ENCODE results near the gene CXCR4.
A peak's percentile ranks its signal among the peaks of the same experiment; 100 is the strongest.

The CXCR4 gene

DNA sequence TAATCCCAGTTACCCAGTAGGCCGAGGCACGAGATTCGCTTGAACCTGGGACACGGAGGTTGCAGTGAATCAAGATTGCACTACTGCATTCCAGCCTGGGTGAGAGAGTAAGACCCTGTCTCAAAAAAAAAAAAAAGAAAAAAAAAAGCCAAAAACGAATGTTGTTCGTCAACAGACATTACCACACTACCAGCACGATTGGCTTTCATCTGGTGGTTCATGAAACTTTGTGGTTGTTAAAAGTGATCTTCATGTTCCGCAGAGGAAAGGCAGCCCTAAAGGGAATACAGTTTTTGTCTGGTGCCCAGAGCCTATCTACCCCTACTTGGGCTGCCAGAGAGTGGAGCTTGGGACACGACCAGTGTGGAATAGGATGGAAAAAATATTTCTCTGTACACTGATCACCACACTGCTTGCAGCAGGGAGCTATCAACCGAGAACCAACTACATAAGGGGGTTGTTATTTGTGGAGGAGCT lies 13.6 kb upstream of the CXCR4 start:
- DNase-seq: no peak

DNA sequence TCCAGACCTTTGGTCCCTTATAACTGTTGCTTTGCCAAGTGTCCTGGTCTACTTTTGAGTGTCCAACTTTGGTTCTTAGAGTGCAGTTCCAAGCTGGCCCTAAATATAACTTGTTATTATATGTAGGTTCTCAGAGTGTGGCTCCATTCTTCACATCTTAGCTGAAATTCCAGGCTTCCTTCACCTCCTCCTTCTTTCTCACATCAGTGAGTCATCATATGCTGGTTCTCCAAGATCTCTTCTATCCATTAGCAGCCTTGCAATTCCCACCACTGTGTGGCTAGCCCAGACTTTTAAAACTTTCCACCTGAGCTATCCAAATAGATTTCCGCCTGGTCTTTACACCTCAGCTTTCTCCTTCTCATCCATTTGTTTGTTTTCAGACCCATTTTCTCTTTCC lies 12.6 kb upstream of the CXCR4 start:
- no peak for DNase-seq

DNA sequence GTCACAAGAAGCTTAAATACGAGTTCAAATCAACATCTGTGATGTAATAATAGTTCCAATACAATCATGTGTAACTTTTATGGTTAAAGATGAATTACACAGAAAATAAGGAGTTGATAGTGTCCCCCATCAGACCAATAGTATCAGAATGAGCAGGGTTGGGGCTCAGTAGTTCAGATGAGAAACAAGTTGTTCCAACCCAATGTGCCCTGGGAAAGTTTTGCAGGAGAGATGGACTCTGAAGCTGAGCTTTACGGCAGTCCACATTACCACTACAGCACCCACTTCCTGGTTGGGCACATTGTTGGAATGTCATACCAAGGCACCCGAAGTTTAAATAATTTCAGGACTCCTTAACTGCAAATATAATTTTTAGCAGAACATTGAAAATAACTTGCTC lies 12.1 kb upstream of the CXCR4 start:
- no peak for DNase-seq

DNA sequence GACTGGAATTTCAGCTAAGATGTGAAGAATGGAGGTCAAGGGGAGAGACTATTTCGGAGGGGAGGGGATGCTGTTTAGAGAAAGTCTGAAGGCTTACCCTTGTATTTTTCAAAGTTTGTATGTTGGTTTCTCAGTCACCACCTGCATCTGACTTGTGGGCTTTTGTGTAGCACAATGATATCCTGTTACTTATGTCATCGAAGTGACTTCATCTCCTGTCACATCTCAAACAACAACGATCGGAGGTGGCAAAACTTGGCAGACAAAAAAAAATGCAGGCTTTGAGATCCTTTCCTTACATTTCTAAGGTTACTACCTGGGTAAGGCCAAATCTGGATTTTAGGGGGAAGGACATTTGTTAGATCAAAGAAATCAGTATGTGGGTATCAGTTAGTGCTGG lies 11.7 kb upstream of the CXCR4 start:
- no peak for DNase-seq

DNA sequence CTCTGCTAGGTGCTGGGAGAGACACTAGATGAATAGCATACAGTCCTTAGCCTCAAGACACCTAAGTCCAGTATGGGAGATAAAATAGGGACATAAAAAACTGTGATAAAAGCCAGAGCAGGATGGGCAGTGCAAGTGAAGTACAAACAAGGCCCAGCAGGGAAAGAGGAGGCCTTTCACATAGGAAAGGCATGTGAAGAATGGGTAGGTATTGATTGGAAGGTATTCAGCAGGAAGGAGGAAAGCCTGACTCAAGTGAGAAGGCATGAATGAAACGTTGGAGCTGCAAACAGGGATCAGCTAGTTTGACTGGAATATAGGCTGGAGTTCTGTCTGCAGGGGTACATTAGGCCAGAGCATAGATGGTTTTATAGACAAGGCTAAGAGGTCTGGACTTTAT lies 11.0 kb upstream of the CXCR4 start:
- no peak for DNase-seq

DNA sequence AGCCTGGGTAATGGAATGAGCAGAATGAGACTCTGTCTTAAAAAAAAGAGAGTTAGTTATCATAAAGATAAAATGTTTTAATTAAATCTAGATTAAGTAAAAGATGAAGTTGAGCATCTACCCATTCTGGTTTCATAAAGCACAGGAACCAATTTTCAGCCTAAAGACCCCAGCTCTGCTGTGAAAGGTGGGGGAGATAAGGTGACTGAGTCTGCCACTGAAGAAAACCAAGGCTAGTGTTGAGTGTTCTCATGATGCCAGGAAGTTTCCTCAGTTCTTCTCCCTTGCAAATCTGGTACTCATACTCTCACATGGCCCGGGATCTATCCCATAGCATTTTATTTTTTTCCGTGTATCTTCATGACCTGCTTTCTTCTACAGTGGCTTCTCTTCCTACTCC lies 10.4 kb upstream of the CXCR4 start:
- DNase-seq: no peak

DNA sequence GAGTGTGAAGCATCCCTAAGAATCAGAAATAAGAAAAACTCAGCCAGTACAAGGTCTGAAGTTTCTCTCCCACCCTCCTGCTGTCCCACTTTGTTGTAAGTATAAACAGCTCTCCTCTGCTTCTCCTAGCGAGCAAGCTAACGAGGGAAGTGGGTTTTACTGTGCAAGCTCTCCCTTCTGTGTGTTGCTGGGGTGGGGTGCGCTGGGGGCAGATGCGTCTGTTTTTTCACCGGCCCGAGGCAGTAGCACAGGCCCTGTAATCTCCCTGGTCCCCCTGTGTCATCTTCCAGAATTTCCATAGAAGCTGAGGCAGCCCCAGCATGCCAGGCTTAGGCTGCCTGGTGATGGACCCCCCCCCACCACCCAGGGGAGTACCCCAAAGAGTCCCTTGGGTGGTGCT lies 9.4 kb upstream of the CXCR4 start:
- no peak for DNase-seq

DNA sequence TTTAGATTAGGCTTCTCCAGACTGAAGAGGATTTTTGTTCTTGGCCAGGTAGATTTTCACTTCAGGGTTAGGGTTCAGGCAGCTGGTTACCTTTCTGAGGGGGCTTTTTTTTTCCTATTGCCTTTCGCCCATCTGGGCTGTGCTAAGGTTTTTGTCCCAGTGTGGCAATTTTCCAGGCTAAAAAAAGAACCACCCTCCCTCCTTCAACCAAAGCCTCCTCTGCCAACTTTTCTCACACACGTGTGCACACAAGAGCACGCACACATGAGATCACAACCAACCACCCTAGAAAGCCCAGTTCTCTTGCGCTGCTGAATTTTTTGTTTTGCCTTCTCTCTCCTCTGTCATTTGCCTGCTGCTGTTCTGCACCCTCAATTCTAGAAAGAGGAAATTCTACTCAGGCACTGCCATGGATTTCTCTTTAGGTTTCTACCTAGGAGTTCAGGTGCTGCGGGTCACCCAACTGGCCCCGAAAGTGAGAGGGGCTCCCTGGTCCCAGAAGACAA lies 8.5 kb upstream of the CXCR4 start:
- DNase-seq: no peak

DNA sequence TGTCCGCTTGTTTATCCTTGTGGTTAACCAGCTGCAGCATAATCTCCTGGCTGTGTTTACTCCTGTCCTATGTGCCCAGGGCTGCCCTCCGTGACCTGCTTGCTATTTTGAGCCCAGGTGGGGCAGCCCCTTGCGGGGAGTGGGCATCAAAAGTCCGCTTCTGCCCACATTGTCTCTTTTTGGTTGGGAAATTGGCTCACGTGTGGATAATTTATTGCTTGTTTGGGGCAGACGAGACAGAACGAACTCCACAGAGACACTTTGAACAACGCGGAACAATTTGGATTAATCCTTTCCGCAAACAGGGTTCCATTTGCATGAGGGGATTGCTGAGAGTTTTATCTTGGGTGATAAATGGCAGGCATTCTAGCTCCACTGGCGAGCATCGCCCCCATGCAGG lies 8.1 kb upstream of the CXCR4 start:
- DNase-seq: no peak

DNA sequence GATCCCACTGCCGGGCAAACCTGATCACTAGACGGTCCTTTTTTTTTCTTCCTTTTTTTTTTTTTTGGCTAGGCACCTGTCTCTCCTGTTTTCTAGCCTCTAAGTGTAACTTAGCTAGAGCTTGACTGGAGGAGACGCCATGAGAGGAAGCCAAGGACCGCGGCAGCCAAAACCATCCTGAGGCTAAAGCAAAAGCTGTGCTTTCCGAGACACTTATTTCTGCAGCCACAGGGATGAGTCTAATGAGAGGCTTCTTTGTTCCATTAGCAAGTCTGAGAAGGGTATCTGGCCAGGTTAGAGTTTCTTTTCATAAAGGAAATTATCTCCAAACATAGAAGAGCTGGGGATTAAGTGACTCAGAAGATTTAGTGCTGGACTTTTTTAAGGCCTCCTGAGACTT lies 7.3 kb upstream of the CXCR4 start:
- DNase-seq: no peak

DNA sequence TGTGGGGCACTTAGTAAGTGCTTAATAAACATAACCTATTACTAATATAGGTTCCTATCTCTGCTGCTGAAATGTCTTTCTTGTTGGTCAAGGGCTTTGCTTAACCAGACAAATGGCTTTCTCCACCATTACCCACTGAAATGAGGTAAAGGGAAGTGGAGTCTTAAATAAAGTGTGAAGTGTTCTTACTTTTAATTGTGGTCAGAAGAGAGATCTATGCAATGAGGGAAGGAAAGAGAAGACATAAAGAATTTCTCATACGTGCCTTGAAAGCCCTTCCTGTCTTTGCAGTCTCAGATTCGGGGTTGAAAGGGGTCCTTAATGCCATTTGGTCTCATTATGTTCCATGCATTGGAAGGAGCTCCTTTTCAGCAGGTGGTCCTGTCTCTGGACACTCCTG lies 6.9 kb upstream of the CXCR4 start:
- DNase-seq: no peak

DNA sequence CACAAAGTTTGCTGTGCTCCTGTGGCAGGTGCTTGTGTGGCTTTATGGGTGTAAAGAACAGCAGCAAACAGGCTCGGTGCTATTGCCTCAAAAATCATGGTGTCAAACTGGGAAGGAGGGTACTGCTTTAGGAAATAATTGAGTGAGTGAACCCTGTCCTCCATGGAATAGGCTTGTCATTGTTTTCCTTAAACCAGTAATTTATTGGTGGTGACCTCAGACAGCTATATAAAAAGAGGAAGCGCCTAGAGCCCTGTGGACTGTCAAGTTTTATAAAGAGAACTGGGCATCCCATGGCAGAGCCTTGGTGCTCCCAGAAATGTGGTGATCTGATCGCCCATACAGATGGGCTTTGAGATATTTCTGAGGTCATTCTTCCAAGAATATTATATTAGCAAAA lies 4.7 kb upstream of the CXCR4 start:
- no peak for DNase-seq

DNA sequence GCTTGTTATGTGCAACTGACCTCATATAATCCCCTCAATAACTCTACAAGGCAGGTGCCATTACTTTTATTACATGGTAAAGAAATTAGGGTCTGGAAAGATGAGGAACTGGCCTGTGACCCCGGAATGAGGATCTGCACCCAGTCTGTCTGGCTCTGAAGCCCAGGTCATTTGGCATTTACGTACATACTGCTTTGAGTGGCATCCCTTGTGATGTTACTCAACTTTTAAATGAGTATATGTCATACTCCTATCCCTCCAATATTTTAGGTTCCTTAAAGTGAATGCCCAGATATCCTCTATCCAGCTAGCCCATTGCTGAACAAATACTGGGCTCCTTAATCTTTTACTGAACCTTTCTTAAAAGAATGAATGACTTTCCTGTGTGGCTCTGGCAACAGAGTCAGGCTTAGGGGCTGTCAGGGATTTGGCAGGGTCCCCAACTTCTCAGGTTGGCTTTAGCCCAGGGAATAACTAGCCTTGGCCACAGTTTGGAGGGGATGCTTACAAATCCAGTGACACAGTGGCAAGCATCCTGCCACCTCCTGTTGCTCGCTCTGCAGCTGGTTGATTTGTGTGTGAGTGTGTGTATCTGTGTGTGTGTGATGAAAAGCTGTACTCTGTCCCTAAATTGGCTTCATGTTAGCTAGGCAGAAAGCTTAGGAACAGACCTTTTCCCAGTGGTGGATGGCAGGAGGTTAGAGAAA lies 3.4 kb upstream of the CXCR4 start:
- no peak for DNase-seq

DNA sequence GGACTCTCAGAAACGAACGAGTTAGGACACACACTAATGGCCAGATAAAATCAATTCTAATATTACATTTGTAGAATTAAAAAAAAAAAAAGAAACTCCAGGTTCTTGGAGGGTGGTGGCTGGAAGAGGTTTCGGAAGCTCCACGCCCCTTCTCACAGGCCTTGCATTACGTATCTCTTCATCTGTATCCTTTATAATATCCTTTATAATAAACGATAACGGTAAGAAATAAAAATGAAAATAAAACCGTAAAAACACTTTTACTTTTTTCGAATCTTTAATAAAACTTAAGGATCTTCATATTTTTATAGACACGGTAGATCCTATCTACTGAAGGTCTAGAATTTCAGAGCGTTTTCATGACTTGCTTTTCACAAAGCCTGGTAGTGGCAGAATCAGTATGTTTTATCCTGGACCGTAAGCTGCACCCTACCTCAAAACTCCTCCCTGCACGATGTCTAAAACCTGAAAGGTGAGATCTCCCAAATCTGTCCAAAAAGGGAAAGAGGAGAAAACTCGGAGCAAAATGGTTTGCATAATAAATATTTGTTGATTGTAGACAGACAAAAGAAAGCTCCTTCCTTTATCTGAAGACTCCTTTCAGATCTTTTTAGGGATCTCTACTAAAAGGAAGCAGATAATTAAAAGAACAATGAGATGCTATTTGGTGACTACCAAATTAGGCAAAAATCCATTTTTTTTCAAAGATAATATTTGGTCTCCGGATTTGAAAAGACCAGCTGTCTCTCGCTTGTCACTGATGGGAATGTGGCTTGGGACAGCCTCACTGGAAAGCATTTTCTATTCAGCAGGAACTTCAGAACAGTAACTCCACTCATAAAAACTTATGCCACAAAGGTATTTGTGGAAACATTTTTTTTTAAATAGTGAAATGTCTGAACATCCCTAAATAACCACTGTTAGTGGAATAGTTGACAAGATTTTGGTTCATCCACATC lies 2.0 kb upstream of the CXCR4 start:
- no peak for DNase-seq

DNA sequence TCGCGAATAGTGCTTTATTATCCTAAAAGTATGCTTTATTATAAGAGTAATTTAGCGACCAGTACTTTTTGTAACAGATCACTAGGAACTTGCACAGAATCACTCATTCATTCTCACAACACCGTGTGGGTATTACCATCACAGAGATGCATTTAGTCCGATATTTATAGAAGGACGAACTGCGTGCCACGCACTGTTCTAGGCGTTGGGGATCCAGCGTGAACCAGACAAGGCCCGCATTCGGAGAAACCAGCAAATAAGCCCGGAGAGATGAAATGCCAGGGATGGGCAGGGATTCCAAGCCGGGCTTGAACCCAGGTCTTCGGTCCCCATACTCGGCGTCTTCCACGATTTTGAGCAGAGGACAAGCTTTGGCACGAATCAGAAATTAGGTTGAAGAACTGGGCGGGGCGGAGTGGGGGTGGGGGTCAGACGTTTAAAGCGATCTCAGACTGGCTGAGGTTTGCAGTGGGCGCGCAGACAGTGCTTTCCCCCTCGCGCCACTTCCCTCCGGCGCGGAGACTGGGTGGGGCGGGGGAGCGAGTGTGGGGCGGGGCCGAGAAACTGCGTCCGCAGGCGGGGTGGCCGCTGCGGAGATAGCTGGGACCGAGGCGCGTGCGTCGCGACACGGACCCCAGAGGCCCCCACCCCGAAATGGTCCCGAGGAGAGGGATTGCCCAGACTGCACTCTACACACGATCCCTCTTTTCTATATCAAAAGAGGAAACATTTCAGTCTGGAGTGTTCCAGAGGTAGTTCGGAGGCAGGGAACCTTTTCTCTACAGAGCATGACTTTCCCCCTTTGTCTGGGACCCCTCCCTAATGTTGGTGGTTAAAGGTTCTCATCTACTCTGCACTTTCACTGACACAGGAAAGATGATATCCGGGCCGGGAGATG lies 1.1 kb upstream of the CXCR4 start:
- peak; percentile 15 for DNase-seq

DNA sequence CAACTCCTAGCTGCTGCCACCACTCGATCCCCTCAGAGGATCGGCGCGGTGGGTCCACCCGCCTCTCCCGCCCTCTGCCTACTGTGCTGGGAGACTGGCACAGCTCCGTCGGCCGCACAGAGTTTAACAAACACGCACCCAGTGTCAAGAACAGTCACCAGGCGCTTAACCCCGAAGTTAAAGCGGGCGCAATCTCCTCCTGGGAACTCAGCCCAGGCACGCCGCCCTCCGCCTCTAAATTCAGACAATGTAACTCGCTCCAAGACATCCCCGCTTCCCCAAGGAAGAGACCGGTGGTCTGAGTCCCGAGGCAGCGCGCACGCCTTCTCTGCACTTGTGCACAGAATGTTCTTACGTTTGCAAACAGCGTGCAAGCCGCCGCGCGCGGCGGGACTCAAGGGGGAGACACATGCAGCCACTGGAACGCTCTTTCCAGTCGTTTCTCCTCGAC lies 533 bp downstream of the CXCR4 start:
- DNase-seq: no peak

DNA sequence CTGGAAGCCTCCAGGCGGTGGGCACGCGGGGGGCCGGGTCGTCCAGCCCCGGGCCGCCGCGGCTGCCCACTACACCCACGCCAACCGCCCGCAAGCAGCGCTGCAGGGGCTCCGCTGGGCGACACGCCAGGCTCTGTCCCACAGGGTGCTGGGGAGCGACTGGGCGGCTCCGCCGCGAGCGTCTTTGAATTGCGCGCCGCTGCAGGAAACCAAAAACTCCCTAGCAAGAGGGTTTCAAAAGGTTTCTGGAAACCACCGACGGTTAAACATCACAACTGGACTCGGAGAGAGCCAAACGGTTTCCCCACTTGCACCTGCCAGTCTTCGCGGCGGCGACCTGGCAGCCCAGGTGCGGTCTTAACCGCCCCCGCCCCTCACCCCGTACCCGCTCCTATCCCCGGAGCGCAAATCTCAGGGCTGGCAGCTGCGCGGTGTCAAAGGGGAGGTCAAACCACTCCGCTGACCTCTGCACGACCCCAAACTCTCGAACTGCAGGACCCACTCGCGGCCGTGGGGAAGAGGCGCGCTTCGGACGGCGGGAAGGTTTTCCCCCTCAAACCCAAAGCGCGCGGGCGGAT lies 1.0 kb downstream of the CXCR4 start:
- DNase-seq: no peak

DNA sequence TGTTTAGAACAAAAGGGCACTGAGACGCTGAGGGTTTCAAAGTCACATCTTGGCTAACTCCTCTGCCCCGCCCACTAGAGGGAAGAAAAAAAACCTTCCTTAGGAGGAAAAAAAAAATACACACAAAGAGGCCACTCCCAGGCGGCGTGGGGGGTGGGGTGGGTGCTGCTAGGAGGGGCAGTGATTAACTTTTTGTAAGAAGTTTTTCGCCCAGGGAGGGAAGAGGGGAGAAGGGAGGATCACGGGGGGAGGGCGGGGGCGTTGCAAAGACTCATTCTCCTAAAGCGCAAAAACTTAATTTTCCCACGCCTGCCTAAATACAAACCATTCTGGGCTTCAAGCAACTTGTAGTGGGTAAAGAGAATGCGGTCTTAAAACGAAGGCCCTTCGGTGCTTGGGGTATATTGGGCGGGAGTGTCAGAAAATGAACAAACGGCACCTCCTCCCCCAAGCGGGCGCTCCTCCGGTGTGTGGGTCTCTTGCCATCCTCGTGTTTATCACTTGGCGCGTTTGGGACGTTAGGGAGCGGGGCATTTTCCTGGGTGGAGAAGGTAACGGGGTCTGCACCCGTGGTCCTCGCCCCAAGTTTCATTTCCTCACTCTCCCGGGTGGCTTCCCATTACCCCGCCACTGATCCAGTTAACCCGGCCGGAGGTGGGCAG lies 1.7 kb downstream of the CXCR4 start:
- DNase-seq: peak; percentile 71

DNA sequence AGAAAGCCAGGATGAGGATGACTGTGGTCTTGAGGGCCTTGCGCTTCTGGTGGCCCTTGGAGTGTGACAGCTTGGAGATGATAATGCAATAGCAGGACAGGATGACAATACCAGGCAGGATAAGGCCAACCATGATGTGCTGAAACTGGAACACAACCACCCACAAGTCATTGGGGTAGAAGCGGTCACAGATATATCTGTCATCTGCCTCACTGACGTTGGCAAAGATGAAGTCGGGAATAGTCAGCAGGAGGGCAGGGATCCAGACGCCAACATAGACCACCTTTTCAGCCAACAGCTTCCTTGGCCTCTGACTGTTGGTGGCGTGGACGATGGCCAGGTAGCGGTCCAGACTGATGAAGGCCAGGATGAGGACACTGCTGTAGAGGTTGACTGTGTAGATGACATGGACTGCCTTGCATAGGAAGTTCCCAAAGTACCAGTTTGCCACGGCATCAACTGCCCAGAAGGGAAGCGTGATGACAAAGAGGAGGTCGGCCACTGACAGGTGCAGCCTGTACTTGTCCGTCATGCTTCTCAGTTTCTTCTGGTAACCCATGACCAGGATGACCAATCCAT lies 2.7 kb downstream of the CXCR4 start:
- no peak for DNase-seq

DNA sequence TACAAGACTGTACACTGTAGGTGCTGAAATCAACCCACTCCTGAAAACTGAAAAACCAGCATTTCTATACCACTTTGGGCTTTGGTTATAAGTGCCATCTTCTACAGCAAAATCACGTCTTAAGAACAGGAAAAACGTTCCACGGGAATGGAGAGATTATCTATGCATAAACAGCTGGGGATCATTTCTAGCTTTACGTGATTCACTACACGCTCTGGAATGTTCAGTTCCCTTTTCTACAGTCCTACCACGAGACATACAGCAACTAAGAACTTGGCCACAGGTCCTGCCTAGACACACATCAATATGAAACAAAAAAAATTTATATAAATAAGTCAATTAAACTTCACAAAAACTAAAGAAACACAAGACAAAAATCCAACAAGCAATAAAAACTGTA lies 3.6 kb downstream of the CXCR4 start:
- no peak for DNase-seq

DNA sequence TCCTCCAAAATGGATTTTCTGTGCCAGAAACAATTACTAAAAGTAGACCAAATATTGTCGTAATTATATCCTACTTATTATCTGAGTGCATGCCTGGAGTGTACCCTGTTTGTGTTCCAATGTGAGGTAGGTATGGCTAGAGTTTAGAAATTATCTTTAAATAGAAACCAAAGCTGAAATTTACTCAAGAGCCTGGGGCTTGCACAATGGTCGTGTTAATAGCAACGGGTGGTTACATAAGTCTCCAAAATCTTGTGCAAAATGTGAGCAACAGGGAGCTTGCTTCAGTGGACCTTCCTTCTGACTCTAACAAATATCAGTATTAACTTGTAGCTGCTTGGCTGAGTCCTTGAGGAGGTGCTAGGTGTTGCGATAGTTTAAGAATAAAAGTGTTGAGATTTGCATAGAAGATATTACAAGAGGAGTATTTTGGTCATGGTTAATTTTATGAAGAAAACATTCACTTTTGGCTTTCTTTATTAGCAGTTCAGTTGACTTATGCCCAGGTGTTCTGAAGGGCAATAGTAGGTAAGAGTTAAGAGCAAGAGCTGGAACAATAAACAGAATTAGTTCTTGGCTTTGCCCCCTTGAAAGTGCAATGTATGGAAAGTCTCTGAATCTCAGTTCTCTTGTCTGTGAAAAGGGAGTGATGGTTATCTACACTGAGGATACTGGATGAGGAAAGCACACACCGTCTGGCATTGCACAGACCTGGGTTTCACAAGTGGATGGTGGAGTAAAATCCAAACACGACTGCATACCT lies 4.6 kb downstream of the CXCR4 start:
- DNase-seq: peak; percentile 87
